ENCODE data around the gene MPI. TPM values are rescaled to one million over a fixed set of nuclear protein-coding genes. Genes with fewer than 3 reads are reported as not detected.

MPI gene
- total and polyA plus RNA-seq, 2 of the 8 experiments (the other 6 are each of a cell fraction or from before 2014, with no cell fraction given) = 31.0 to 74.8 TPM

- no peak for TF ChIP-seq SAP30 (IDR thresholded peaks at IDR 0.05; ENCODE audit: insufficient read depth, insufficient replicate concordance, low read length)
- TF ChIP-seq HDAC2 (IDR thresholded peaks at IDR 0.05; ENCODE audit: borderline replicate concordance in 1 of 2, low read depth in 2 of 2, low read length in 2 of 2) = 0 out of 4 replicates have a peak, but pooled peaks of 1 of the 2 experiments have one; percentile 66
- TF ChIP-seq SRF (IDR thresholded peaks at IDR 0.05; ENCODE audit: low read depth, low read length) = 0 out of 2 replicates have a peak, but pooled peaks have one; percentile 5
- peak; percentile 65 for TF ChIP-seq TAF7 (optimal IDR thresholded peaks at IDR 0.05; ENCODE audit: borderline replicate concordance, low read depth, low read length)
- TF ChIP-seq RFX5 (IDR thresholded peaks at IDR 0.05; ENCODE audit: borderline replicate concordance, low read depth, low read length) = no peak
- TF ChIP-seq EP300 (IDR thresholded peaks at IDR 0.05; ENCODE audit: borderline replicate concordance in 1 of 2, low read depth in 2 of 2, low read length in 2 of 2) = no peak
- no peak for TF ChIP-seq EZH2 (IDR thresholded peaks at IDR 0.05; ENCODE audit: low read depth, low read length, severe bottlenecking)
- TF ChIP-seq POLR2AphosphoS5 (IDR thresholded peaks at IDR 0.05; ENCODE audit: low read depth, low read length) = peak; percentile 89; the same call in 1 of the 2 replicates
- no peak for TF ChIP-seq RXRA (IDR thresholded peaks at IDR 0.05; ENCODE audit: insufficient read depth, low read depth, low read length)
- no peak for TF ChIP-seq JUN (IDR thresholded peaks at IDR 0.05; ENCODE audit: low read depth, low read length)
- TF ChIP-seq MAFK (IDR thresholded peaks at IDR 0.05; ENCODE audit: low read depth, low read length) = no peak
- TF ChIP-seq GABPA (IDR thresholded peaks at IDR 0.05; ENCODE audit: borderline replicate concordance, insufficient read depth, low read length) = no peak
- no peak for TF ChIP-seq BACH1 (IDR thresholded peaks at IDR 0.05; ENCODE audit: low read length)
- peak; percentile 80 for TF ChIP-seq TAF1 (IDR thresholded peaks at IDR 0.05; ENCODE audit: low read depth, low read length)
- peak in 1 of 2 experiments; percentile 54; a peak in 2 of 3 replicates for TF ChIP-seq POLR2A (IDR thresholded peaks at IDR 0.05; ENCODE audit: control extremely low read depth in 1 of 2, low read depth in 2 of 2, low read length in 2 of 2)
- no peak for TF ChIP-seq CTBP2 (IDR thresholded peaks at IDR 0.05; ENCODE audit: borderline replicate concordance, insufficient read depth, insufficient read length, low read length)
- no peak for TF ChIP-seq CBX8 (IDR thresholded peaks at IDR 0.05; ENCODE audit: borderline replicate concordance, low read depth, low read length)
- no peak for TF ChIP-seq RBBP5 (IDR thresholded peaks at IDR 0.05; ENCODE audit: borderline replicate concordance, low read depth, low read length)
- TF ChIP-seq, protein P1, sequence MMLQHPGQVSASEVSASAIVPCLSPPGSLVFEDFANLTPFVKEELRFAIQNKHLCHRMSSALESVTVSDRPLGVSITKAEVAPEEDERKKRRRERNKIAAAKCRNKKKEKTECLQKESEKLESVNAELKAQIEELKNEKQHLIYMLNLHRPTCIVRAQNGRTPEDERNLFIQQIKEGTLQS (IDR thresholded peaks at IDR 0.05; ENCODE audit: insufficient read depth, low read depth, low read length) = peak; percentile 60; the same call in 1 of the 2 replicates
- no peak for TF ChIP-seq GTF2F1 (IDR thresholded peaks at IDR 0.05; ENCODE audit: borderline replicate concordance, low read depth, low read length)
- no peak for TF ChIP-seq RNF2 (IDR thresholded peaks at IDR 0.05; ENCODE audit: borderline replicate concordance, low read depth, low read length, missing control alignments, poor library complexity, severe bottlenecking)
Measured at GRCh38 chr15:74842581-74843444, 47.0 kb upstream of the MPI start, which contains the start of gene ULK3 (continued).
